ENCODE measurements around the gene FGGY. TPM values are rescaled to one million over a fixed set of nuclear protein-coding genes. Genes with fewer than 3 reads are reported as not detected.

Gene FGGY
- total and polyA plus RNA-seq, 4 donors = 16.0 to 67.0 (median 43.4) TPM

DNA sequence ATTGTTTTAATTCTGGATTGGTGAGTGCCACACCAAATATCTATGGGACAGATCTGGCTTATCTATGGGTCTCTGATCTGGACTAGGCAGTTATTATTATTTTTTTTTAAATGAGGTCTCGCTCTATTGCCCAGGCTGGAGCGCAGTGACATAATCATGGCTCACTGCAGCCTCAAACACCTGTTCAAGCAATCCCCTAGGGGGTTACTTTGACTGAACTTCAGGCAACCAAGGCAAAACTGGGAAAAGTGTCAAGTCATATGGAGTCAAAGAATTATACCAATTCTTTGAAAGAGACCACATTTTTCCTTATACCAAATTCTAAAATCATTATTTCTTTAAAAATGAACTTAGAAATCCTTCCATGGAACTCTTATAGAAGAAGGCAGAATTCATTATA is 388.8 kb downstream of the FGGY start:
- Histone ChIP-seq H3K27ac (ENCODE audit: low read depth in 1 of 2, low read length in 2 of 2) (no peak overlapping the region), H3K9ac (ENCODE audit: low read depth in 1 of 2, low read length in 2 of 2) (no peak overlapping the region), H3K36me3 (ENCODE audit: control insufficient read depth in 4 of 4, insufficient read depth in 3 of 4, low read depth in 1 of 4, low read length in 3 of 4) (peaks cover 4 to 12% (median 8%) of the 10 kb centered on the region in 4 donors), H3K27me3 (ENCODE audit: control insufficient read depth in 4 of 4, insufficient read depth in 4 of 4, low read length in 3 of 4) (no peaks in the 10 kb centered on the region), H3K4me3 (ENCODE audit: low read depth in 1 of 3, low read length in 3 of 3) (no peak overlapping the region), H3K4me1 (ENCODE audit: control insufficient read depth in 4 of 4, insufficient read depth in 4 of 4, low read length in 3 of 4) (peaks cover 0 to 3% (median 0%) of the 10 kb centered on the region in 4 donors), H3K9me3 (ENCODE audit: control insufficient read depth in 4 of 4, low read length in 3 of 4) (no peaks in the 10 kb centered on the region)
- no peak for DNase-seq (ENCODE audit: low spot score)
- no peak for TF ChIP-seq FOXA2 (IDR thresholded peaks at IDR 0.05)
- WGBS = 98% methylated on average over 2 of the region's 2 CpGs

DNA sequence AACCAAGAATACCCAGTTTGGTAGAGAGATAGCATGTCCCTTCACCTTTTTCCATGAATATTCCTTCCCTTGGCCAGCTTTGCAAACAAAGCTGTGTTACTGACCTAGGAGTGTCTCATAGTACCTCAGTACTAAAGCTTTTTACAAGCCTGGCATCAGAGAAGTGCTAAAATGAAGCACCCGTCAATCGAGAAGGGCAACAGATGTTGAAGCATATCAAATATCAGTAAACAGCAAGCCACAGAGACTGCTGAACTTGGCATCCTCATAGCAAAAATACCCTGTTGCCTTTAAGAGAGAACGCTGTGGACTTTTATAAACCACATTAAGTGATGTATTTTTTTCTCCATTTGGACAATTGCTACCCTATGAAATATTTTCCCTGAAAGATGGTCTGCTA is 389.3 kb downstream of the FGGY start:
- DNase-seq (ENCODE audit: low spot score) = no peak
- TF ChIP-seq, protein P1, sequence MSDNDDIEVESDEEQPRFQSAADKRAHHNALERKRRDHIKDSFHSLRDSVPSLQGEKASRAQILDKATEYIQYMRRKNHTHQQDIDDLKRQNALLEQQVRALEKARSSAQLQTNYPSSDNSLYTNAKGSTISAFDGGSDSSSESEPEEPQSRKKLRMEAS (IDR thresholded peaks at IDR 0.05) = no peak
- TF ChIP-seq JUND (IDR thresholded peaks at IDR 0.05) = no peak
- no peak for TF ChIP-seq EGR1 (IDR thresholded peaks at IDR 0.05; ENCODE audit: low read depth in 2 of 2)
- no peak for TF ChIP-seq HNF4A (conservative IDR thresholded peaks at IDR 0.05)
- H3K27me3 ChIP-seq (ENCODE audit: control insufficient read depth in 4 of 4, insufficient read depth in 4 of 4, low read length in 3 of 4) = no peaks in the 10 kb centered on the region
- no peaks in the 10 kb centered on the region for H3K9me3 ChIP-seq (ENCODE audit: control insufficient read depth in 4 of 4, low read length in 3 of 4)
- H3K9ac ChIP-seq (ENCODE audit: low read depth in 1 of 2, low read length in 2 of 2) = no peak overlapping the region
- no peak overlapping the region for H3K4me3 ChIP-seq (ENCODE audit: low read depth in 1 of 3, low read length in 3 of 3)
- 83% methylated on average over 3 of the region's 3 CpGs for WGBS
- H3K4me1 ChIP-seq (ENCODE audit: control insufficient read depth in 4 of 4, insufficient read depth in 4 of 4, low read length in 3 of 4) = peaks cover 0 to 3% (median under 1%) of the 10 kb centered on the region in 4 donors
- H3K27ac ChIP-seq (ENCODE audit: low read depth in 1 of 2, low read length in 2 of 2) = no peak overlapping the region
- H3K36me3 ChIP-seq (ENCODE audit: control insufficient read depth in 4 of 4, insufficient read depth in 3 of 4, low read depth in 1 of 4, low read length in 3 of 4) = peaks cover 4 to 11% (median 7%) of the 10 kb centered on the region in 4 donors

DNA sequence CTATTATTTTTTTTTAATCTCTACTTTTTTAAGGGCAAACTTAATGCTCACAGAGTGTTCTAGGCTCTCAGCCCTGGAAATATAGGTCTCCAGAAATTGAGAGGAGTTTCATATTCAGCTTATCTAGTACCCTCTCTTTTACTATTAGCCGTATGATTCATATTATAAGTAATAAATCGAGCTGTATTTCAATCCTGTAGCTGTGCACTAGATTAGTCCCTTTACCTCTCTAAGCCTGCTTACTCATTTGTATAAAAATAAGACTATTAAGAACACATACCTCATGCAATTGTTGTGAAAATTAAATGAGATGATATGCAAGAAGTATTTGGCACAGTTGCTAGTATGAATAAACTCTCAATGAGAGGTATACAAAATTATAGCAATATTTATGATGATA is 389.7 kb downstream of the FGGY start:
- TF ChIP-seq, protein P2, sequence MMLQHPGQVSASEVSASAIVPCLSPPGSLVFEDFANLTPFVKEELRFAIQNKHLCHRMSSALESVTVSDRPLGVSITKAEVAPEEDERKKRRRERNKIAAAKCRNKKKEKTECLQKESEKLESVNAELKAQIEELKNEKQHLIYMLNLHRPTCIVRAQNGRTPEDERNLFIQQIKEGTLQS (IDR thresholded peaks at IDR 0.05) = no peak
- TF ChIP-seq, protein P3, sequence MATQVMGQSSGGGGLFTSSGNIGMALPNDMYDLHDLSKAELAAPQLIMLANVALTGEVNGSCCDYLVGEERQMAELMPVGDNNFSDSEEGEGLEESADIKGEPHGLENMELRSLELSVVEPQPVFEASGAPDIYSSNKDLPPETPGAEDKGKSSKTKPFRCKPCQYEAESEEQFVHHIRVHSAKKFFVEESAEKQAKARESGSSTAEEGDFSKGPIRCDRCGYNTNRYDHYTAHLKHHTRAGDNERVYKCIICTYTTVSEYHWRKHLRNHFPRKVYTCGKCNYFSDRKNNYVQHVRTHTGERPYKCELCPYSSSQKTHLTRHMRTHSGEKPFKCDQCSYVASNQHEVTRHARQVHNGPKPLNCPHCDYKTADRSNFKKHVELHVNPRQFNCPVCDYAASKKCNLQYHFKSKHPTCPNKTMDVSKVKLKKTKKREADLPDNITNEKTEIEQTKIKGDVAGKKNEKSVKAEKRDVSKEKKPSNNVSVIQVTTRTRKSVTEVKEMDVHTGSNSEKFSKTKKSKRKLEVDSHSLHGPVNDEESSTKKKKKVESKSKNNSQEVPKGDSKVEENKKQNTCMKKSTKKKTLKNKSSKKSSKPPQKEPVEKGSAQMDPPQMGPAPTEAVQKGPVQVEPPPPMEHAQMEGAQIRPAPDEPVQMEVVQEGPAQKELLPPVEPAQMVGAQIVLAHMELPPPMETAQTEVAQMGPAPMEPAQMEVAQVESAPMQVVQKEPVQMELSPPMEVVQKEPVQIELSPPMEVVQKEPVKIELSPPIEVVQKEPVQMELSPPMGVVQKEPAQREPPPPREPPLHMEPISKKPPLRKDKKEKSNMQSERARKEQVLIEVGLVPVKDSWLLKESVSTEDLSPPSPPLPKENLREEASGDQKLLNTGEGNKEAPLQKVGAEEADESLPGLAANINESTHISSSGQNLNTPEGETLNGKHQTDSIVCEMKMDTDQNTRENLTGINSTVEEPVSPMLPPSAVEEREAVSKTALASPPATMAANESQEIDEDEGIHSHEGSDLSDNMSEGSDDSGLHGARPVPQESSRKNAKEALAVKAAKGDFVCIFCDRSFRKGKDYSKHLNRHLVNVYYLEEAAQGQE (IDR thresholded peaks at IDR 0.05) = no peak
- peaks cover 0 to 5% (median 1%) of the 10 kb centered on the region in 4 donors for H3K4me1 ChIP-seq (ENCODE audit: control insufficient read depth in 4 of 4, insufficient read depth in 4 of 4, low read length in 3 of 4)
- peaks cover 4 to 11% (median 6%) of the 10 kb centered on the region in 4 donors for H3K36me3 ChIP-seq (ENCODE audit: control insufficient read depth in 4 of 4, insufficient read depth in 3 of 4, low read depth in 1 of 4, low read length in 3 of 4)
- DNase-seq (ENCODE audit: low spot score) = no peak
- H3K27me3 ChIP-seq (ENCODE audit: control insufficient read depth in 4 of 4, insufficient read depth in 4 of 4, low read length in 3 of 4) = no peaks in the 10 kb centered on the region
- no peak overlapping the region for H3K9ac ChIP-seq (ENCODE audit: low read depth in 1 of 2, low read length in 2 of 2)
- H3K4me3 ChIP-seq (ENCODE audit: low read depth in 1 of 3, low read length in 3 of 3) = no peak overlapping the region
- no peaks in the 10 kb centered on the region for H3K9me3 ChIP-seq (ENCODE audit: control insufficient read depth in 4 of 4, low read length in 3 of 4)
- H3K27ac ChIP-seq (ENCODE audit: low read depth in 1 of 2, low read length in 2 of 2) = no peak overlapping the region
- 97% methylated on average over 2 of the region's 2 CpGs for WGBS

DNA sequence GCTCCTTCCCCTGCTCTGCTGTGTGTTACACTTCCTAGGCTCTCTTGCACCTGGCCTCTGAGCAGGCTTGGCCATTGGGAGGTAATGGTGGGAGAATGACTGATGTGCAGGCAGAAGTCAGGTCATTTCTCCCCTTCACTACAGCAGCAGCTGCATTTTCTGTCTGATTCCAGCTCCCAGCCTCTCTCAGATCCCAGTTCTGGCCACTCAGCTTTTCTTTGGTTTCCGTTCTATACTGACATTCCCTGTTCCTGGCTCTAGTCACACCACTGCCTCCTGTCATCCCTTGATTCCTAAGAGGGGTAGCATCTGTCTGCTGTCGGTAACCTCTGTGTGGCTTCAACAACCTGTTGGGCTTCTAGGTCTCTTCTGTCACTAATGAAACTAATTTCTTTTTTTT is 390.2 kb downstream of the FGGY start:
- H3K36me3 ChIP-seq (ENCODE audit: control insufficient read depth in 4 of 4, insufficient read depth in 3 of 4, low read depth in 1 of 4, low read length in 3 of 4) = peaks cover 4 to 11% (median 6%) of the 10 kb centered on the region in 4 donors
- H3K27me3 ChIP-seq (ENCODE audit: control insufficient read depth in 4 of 4, insufficient read depth in 4 of 4, low read length in 3 of 4) = no peaks in the 10 kb centered on the region
- H3K4me1 ChIP-seq (ENCODE audit: control insufficient read depth in 4 of 4, insufficient read depth in 4 of 4, low read length in 3 of 4) = peaks cover 0 to 8% (median 1%) of the 10 kb centered on the region in 4 donors
- DNase-seq (ENCODE audit: low spot score) = no peak
- TF ChIP-seq SP1 (IDR thresholded peaks at IDR 0.05) (no peak), JUND (IDR thresholded peaks at IDR 0.05) (no peak), EGR1 (IDR thresholded peaks at IDR 0.05; ENCODE audit: low read depth in 2 of 2) (no peak), FOXA1 (IDR thresholded peaks at IDR 0.05) (no peak), HNF4A (conservative IDR thresholded peaks at IDR 0.05) (no peak), YY1 (IDR thresholded peaks at IDR 0.05) (no peak), NR2F2 (IDR thresholded peaks at IDR 0.05) (no peak), RXRA (IDR thresholded peaks at IDR 0.05) (no peak)
- TF ChIP-seq, protein P4, sequence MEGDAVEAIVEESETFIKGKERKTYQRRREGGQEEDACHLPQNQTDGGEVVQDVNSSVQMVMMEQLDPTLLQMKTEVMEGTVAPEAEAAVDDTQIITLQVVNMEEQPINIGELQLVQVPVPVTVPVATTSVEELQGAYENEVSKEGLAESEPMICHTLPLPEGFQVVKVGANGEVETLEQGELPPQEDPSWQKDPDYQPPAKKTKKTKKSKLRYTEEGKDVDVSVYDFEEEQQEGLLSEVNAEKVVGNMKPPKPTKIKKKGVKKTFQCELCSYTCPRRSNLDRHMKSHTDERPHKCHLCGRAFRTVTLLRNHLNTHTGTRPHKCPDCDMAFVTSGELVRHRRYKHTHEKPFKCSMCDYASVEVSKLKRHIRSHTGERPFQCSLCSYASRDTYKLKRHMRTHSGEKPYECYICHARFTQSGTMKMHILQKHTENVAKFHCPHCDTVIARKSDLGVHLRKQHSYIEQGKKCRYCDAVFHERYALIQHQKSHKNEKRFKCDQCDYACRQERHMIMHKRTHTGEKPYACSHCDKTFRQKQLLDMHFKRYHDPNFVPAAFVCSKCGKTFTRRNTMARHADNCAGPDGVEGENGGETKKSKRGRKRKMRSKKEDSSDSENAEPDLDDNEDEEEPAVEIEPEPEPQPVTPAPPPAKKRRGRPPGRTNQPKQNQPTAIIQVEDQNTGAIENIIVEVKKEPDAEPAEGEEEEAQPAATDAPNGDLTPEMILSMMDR (IDR thresholded peaks at IDR 0.05; ENCODE audit: low read depth, low read length, missing input control) = no peak
- TF ChIP-seq, protein P1 (IDR thresholded peaks at IDR 0.05) = no peak
- TF ChIP-seq, protein P5, sequence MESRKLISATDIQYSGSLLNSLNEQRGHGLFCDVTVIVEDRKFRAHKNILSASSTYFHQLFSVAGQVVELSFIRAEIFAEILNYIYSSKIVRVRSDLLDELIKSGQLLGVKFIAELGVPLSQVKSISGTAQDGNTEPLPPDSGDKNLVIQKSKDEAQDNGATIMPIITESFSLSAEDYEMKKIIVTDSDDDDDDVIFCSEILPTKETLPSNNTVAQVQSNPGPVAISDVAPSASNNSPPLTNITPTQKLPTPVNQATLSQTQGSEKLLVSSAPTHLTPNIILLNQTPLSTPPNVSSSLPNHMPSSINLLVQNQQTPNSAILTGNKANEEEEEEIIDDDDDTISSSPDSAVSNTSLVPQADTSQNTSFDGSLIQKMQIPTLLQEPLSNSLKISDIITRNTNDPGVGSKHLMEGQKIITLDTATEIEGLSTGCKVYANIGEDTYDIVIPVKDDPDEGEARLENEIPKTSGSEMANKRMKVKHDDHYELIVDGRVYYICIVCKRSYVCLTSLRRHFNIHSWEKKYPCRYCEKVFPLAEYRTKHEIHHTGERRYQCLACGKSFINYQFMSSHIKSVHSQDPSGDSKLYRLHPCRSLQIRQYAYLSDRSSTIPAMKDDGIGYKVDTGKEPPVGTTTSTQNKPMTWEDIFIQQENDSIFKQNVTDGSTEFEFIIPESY (IDR thresholded peaks at IDR 0.05) = no peak
- WGBS = 84% methylated on average over 2 of the region's 2 CpGs
- H3K9ac ChIP-seq (ENCODE audit: low read depth in 1 of 2, low read length in 2 of 2) = no peak overlapping the region
- H3K4me3 ChIP-seq (ENCODE audit: low read depth in 1 of 3, low read length in 3 of 3) = no peak overlapping the region
- no peak overlapping the region for H3K27ac ChIP-seq (ENCODE audit: low read depth in 1 of 2, low read length in 2 of 2)
- no peaks in the 10 kb centered on the region for H3K9me3 ChIP-seq (ENCODE audit: control insufficient read depth in 4 of 4, low read length in 3 of 4)

Measured in liver (tissue), 9 donors.